ENCODE data around the gene DBF4. TPM values are rescaled to one million over a fixed set of nuclear protein-coding genes. Genes with fewer than 3 reads are reported as not detected.

DBF4 gene
- total and polyA plus RNA-seq, 9 of the 15 experiments (the other 6 are each of a cell fraction or from before 2014, with no cell fraction given) = 37.8 to 145 (median 104) TPM

GRCh38 chr7:87882151-87882937 is 6.1 kb downstream of the DBF4 start:
- DNase-seq (ENCODE audit: extremely low read depth in 1 of 4, low spot score in 3 of 4) = no peak
- BruUV-seq (replicated peaks) = no TSS peak
- WGBS (ENCODE audit: insufficient coverage, low coverage, missing lambda C conversion rate) = 83% methylated on average over 4 of the region's 4 CpGs
- H3K9ac ChIP-seq (ENCODE audit: insufficient read depth in 1 of 2, low read depth in 2 of 2, low read length in 2 of 2) = no peak overlapping the region
- in situ Hi-C loops (cut with MboI) = loop anchor here (5.0 kb wide), 1 partner anchor 80 kb away; no protein-coding TSS in a partner anchor
- H3K79me2 ChIP-seq (ENCODE audit: control insufficient read depth, insufficient read depth, low read length) = peaks cover 97% of the 10 kb centered on the region
- H3K27me3 ChIP-seq (ENCODE audit: control insufficient read depth in 2 of 2, insufficient read depth in 2 of 2, low read length in 2 of 2) = no peaks in the 10 kb centered on the region
- H3K36me3 ChIP-seq (ENCODE audit: control insufficient read depth, insufficient read depth, low read length) = peaks cover 92% of the 10 kb centered on the region
- intact Hi-C loops (cut with micrococcal nuclease) = no loop called here
- FAIRE-seq = no peak
- H3K4me3 ChIP-seq = no peak overlapping the region
- CTCF ChIA-PET (ENCODE audit: low intra/inter-chr PET ratio) = no interaction called here
- no peaks in the 10 kb centered on the region for H3K9me3 ChIP-seq (replicated peaks; ENCODE audit: control insufficient read depth, insufficient read depth, low read depth, low read length)
- TF ChIP-seq KDM5B (IDR thresholded peaks at IDR 0.05; ENCODE audit: insufficient replicate concordance, low read depth, low read length) (no peak), CBX5 (IDR thresholded peaks at IDR 0.05; ENCODE audit: borderline replicate concordance, low read depth) (no peak), ZFPM2 (CRISPR knock-in tag; IDR thresholded peaks at IDR 0.05) (no peak), NFIX (CRISPR knock-in tag; IDR thresholded peaks at IDR 0.05; ENCODE audit: low read depth) (no peak), JUN (IDR thresholded peaks at IDR 0.05; ENCODE audit: borderline replicate concordance, low read depth, low read length) (no peak), JUN (CRISPR knock-in tag; IDR thresholded peaks at IDR 0.05; ENCODE audit: borderline replicate concordance) (no peak), ZNF146 (CRISPR knock-in tag; IDR thresholded peaks at IDR 0.05; ENCODE audit: unreplicated experiment) (no peak), GATAD2B (IDR thresholded peaks at IDR 0.05; ENCODE audit: borderline replicate concordance) (no peak), KLF16 (IDR thresholded peaks at IDR 0.05) (no peak), KAT2B (IDR thresholded peaks at IDR 0.05; ENCODE audit: low read depth, low read length) (no peak), ZNF280A (IDR thresholded peaks at IDR 0.05; ENCODE audit: low read depth, partially characterized antibody) (no peak), EWSR1 (IDR thresholded peaks at IDR 0.05; ENCODE audit: borderline replicate concordance, low read depth, partially characterized antibody) (no peak), ZNF507 (tag; conservative IDR thresholded peaks at IDR 0.05) (no peak), MECOM (CRISPR knock-in tag; IDR thresholded peaks at IDR 0.05) (no peak), ASH1L (IDR thresholded peaks at IDR 0.05; ENCODE audit: borderline replicate concordance, low read depth, partially characterized antibody) (no peak), HBP1 (CRISPR knock-in tag; IDR thresholded peaks at IDR 0.05) (no peak)
- peaks cover 3 to 11% of the 10 kb centered on the region in 2 experiments; a peak in 2 of 5 replicates for H3K4me1 ChIP-seq (replicated peaks in 1 of 2; ENCODE audit: control insufficient read depth in 2 of 2, insufficient read depth in 2 of 2, low read length in 2 of 2)
- H3K9me1 ChIP-seq (ENCODE audit: control insufficient read depth, insufficient read depth, low read length) = no peaks in the 10 kb centered on the region
- H3K27ac ChIP-seq (ENCODE audit: extremely low read depth, low read depth, low read length) = no peak overlapping the region
- no peak for ATAC-seq
- H3K4me2 ChIP-seq (ENCODE audit: insufficient read depth, low read length) = no peak overlapping the region
- H4K20me1 ChIP-seq (replicated peaks; ENCODE audit: control insufficient read depth, insufficient read depth, low read length) = peaks cover 5% of the 10 kb centered on the region; the same call in 1 of the 2 replicates
- H2AFZ ChIP-seq (ENCODE audit: low read depth, low read length) = no peak overlapping the region
- POLR2A ChIA-PET = interaction anchor here (0.9 to 1.0 kb wide), 2 partner anchors 10 to 13 kb away, joined by 3 read pairs; no protein-coding TSS in a partner anchor

Data from K562 (cell line).